Activated CD4-positive, alpha-beta T cell treated with anti-CD3 and anti-CD28 coated beads for 36 hours (primary cell): ENCODE measurements around the gene ATP13A1. TPM values are rescaled to one million over a fixed set of nuclear protein-coding genes. Genes with fewer than 3 reads are reported as not detected.
A peak's percentile ranks its signal among the peaks of the same experiment; 100 is the strongest.
"Not testable (repeated sequence)": the region's sequence is repeated elsewhere in the genome, so short reads cannot be mapped to it uniquely, and the experiment has no call there.

ENCODE experiments used
- ATAC-seq: fragments of 200-7000 bp; cut with Tn5 transposase; one replicate; pipeline ENCODE4 v1.10.0; 2021; ENCODE audit warnings: mild to moderate bottlenecking, moderate library complexity
- CTCF ChIA-PET: fragments of 350-600 bp; sonication (Branson Sonifier 250); formaldehyde crosslinking; loops from one replicate; lab custom pipeline; 2021; ENCODE audit warnings: antibody characterized with exemption; lab: Charles Lee
- POLR2A ChIA-PET: fragments of 350-600 bp; sonication (Branson Sonifier 250); formaldehyde crosslinking; loops from one replicate; lab custom pipeline; 2021; ENCODE audit warnings: antibody characterized with exemption, inconsistent platforms; lab: Charles Lee
- DNase-seq: peaks from one replicate; pipeline ENCODE4 v3.0.0-alpha.2; 2020
- H3K27ac Mint-ChIP-seq: one replicate; pipeline ENCODE4 v1.8.0; 2021; ENCODE audit warnings: mixed read lengths
- H3K27me3 Mint-ChIP-seq: one replicate; pipeline ENCODE4 v1.8.0; 2021; ENCODE audit warnings: mixed read lengths
- H3K36me3 Mint-ChIP-seq: one replicate; pipeline ENCODE4 v1.8.0; 2021; ENCODE audit warnings: low read depth, mixed read lengths
- H3K4me1 Mint-ChIP-seq: one replicate; pipeline ENCODE4 v1.8.0; 2021; ENCODE audit warnings: mixed read lengths
- H3K4me3 Mint-ChIP-seq: one replicate; pipeline ENCODE4 v1.8.0; 2021; ENCODE audit warnings: mild to moderate bottlenecking, moderate library complexity, mixed read lengths
- H3K9me3 Mint-ChIP-seq: one replicate; pipeline ENCODE4 v1.8.0; 2021; ENCODE audit warnings: low read depth, mixed read lengths
- intact Hi-C, 2 experiments: fragments of 100-400 bp; cut with DNase I in 1 of 2; cut with micrococcal nuclease in 1 of 2; formaldehyde crosslinking; loops; one replicate each; pipeline versions ENCODE4 v1.14.2 to v1.15.1; 2022 to 2024; cut with DNase I, micrococcal nuclease
- total RNA-seq, 2 experiments: library from RNA; stranded (reverse); gene quantifications; one replicate each; pipeline ENCODE4 v1.2.3, GENCODE V29; 2021

Gene ATP13A1
- total RNA-seq, 2 experiments from 2014 or later, result 61.8 to 71.2 TPM

- intact Hi-C loops, result loop anchor here (2.0 to 10.0 kb wide), 2 partner anchors 16 to 858 kb away; no protein-coding TSS in a partner anchor
- ChIA-PET CTCF (no interaction called here), POLR2A (no interaction called here)
- no peak overlapping the region for H3K27ac Mint-ChIP-seq
- peaks cover 25% of the 10 kb centered on the region for H3K9me3 Mint-ChIP-seq
- H3K4me3 Mint-ChIP-seq, result no peak overlapping the region
- DNase-seq (no peak), ATAC-seq (peak; percentile 17)
- peaks cover 46% of the 10 kb centered on the region for H3K36me3 Mint-ChIP-seq
- H3K4me1 Mint-ChIP-seq, result no peaks in the 10 kb centered on the region
- H3K27me3 Mint-ChIP-seq, result no peaks in the 10 kb centered on the region
Measured at GRCh38 chr19:19687090-19687489, 23.6 kb upstream of the ATP13A1 start.

- intact Hi-C loops, result loop anchor here (2.0 to 10.0 kb wide), 2 partner anchors 16 to 858 kb away; no protein-coding TSS in a partner anchor
- ChIA-PET CTCF (interaction anchor here (0.7 kb wide), 1 partner anchor 248 kb away, joined by 4 read pairs; no protein-coding TSS in a partner anchor), POLR2A (no interaction called here)
- DNase-seq (no peak), ATAC-seq (peak; percentile 43)
- Mint-ChIP-seq H3K4me3 (no peak overlapping the region), H3K36me3 (peaks cover 50% of the 10 kb centered on the region), H3K27me3 (no peaks in the 10 kb centered on the region), H3K4me1 (no peaks in the 10 kb centered on the region), H3K9me3 (peaks cover 25% of the 10 kb centered on the region), H3K27ac (no peak overlapping the region)
Measured at GRCh38 chr19:19686580-19686979, 23.1 kb upstream of the ATP13A1 start.

- H3K4me3 Mint-ChIP-seq, H3K27ac Mint-ChIP-seq, H3K27me3 Mint-ChIP-seq, ATAC-seq, DNase-seq, H3K4me1 Mint-ChIP-seq: not testable (repeated sequence)
- peaks cover 54% of the 10 kb centered on the region for H3K36me3 Mint-ChIP-seq
- ChIA-PET CTCF (interaction anchor here (0.7 kb wide), 1 partner anchor 248 kb away, joined by 4 read pairs; no protein-coding TSS in a partner anchor), POLR2A (interaction anchor here (0.6 kb wide), 1 partner anchor 1247 kb away, joined by 9 read pairs; no protein-coding TSS in a partner anchor)
- peaks cover 29% of the 10 kb centered on the region for H3K9me3 Mint-ChIP-seq
- intact Hi-C loops, result loop anchor here (2.0 to 10.0 kb wide), 2 partner anchors 15 to 859 kb away; no protein-coding TSS in a partner anchor
Measured at GRCh38 chr19:19686119-19686518, 22.6 kb upstream of the ATP13A1 start.

GRCh38 chr19:19679176-19680073 lies 15.9 kb upstream of the ATP13A1 start:
- H3K9me3 Mint-ChIP-seq, result peaks cover 62% of the 10 kb centered on the region
- intact Hi-C loops, result loop anchor here (5.0 to 10.0 kb wide), 4 partner anchors 33 to 865 kb away; no protein-coding TSS in a partner anchor
- no peak overlapping the region for H3K27ac Mint-ChIP-seq
- H3K4me3 Mint-ChIP-seq, result no peak overlapping the region
- ChIA-PET CTCF (interaction anchor here (0.7 kb wide), 1 partner anchor 281 kb away, joined by 4 read pairs; no protein-coding TSS in a partner anchor), POLR2A (interaction anchor here (0.6 kb wide), 1 partner anchor 135 kb away, joined by 5 read pairs; no protein-coding TSS in a partner anchor)
- peaks cover 94% of the 10 kb centered on the region for H3K36me3 Mint-ChIP-seq
- H3K4me1 Mint-ChIP-seq, result peaks cover 6% of the 10 kb centered on the region
- no peak for DNase-seq
- H3K27me3 Mint-ChIP-seq, result no peaks in the 10 kb centered on the region
- ATAC-seq, result no peak

- Mint-ChIP-seq H3K9me3 (peaks cover 54% of the 10 kb centered on the region), H3K4me3 (no peak overlapping the region), H3K36me3 (peaks cover 95% of the 10 kb centered on the region), H3K4me1 (peaks cover 10% of the 10 kb centered on the region), H3K27ac (peak overlapping the region; percentile 37), H3K27me3 (no peaks in the 10 kb centered on the region)
- CTCF ChIA-PET, result no interaction called here
- intact Hi-C loops, result loop anchor here in 1 of 2 experiments (5.0 kb wide), 2 partner anchors 35 to 115 kb away; no protein-coding TSS in a partner anchor
- POLR2A ChIA-PET, result no interaction called here
- ATAC-seq, result no peak
- DNase-seq, result no peak
Measured at GRCh38 chr19:19677579-19677978, 14.1 kb upstream of the ATP13A1 start.

GRCh38 chr19:19674315-19674714 lies 10.8 kb upstream of the ATP13A1 start:
- Mint-ChIP-seq H3K27ac (no peak overlapping the region), H3K9me3 (peaks cover 42% of the 10 kb centered on the region), H3K4me3 (no peak overlapping the region), H3K4me1 (peaks cover 25% of the 10 kb centered on the region), H3K36me3 (peaks cover 94% of the 10 kb centered on the region), H3K27me3 (no peaks in the 10 kb centered on the region)
- intact Hi-C loops, result no loop called here
- DNase-seq (no peak), ATAC-seq (no peak)
- ChIA-PET POLR2A (no interaction called here), CTCF (no interaction called here)

- intact Hi-C loops, result no loop called here
- Mint-ChIP-seq H3K27me3 (no peaks in the 10 kb centered on the region), H3K4me3 (no peak overlapping the region), H3K9me3 (peaks cover 31% of the 10 kb centered on the region), H3K27ac (no peak overlapping the region), H3K36me3 (peaks cover 86% of the 10 kb centered on the region), H3K4me1 (peaks cover 30% of the 10 kb centered on the region)
- no peak for DNase-seq
- ATAC-seq, result no peak
- ChIA-PET CTCF (interaction anchor here (0.6 kb wide), 2 partner anchors 43 to 287 kb away, joined by 3 read pairs; no protein-coding TSS in a partner anchor), POLR2A (interaction anchor here (0.7 kb wide), 2 partner anchors 57 to 887 kb away, joined by 3 to 8 read pairs; no protein-coding TSS in a partner anchor)
Measured at GRCh38 chr19:19672816-19673215, 9.3 kb upstream of the ATP13A1 start.

GRCh38 chr19:19670070-19670551 lies 6.6 kb upstream of the ATP13A1 start:
- Mint-ChIP-seq H3K36me3 (peaks cover 60% of the 10 kb centered on the region), H3K4me1 (peaks cover 34% of the 10 kb centered on the region), H3K9me3 (peaks cover 13% of the 10 kb centered on the region), H3K4me3 (peak overlapping the region; percentile 87), H3K27me3 (no peaks in the 10 kb centered on the region), H3K27ac (peak overlapping the region; percentile 87)
- intact Hi-C loops, result loop anchor here in 1 of 2 experiments (2.0 kb wide), 1 partner anchor 17 kb away; no protein-coding TSS in a partner anchor
- ChIA-PET CTCF (no interaction called here), POLR2A (no interaction called here)
- DNase-seq (no peak), ATAC-seq (no peak)

GRCh38 chr19:19668230-19669012 lies 4.9 kb upstream of the ATP13A1 start, which contains the start of gene ZNF101:
ZNF101 (plus strand) TSS chr19:19668839; CDS start chr19:19668964, 125 bp downstream.
- Mint-ChIP-seq H3K4me3 (peak within 1 kb of the TSS; percentile 87), H3K27ac (peak within 1 kb of the TSS; percentile 98), H3K9me3 (peaks cover 6% of the 10 kb centered on the region), H3K36me3 (peaks cover 46% of the 10 kb centered on the region), H3K4me1 (peaks cover 29% of the 10 kb centered on the region), H3K27me3 (no peaks in the 10 kb centered on the region)
- POLR2A ChIA-PET, result interaction anchor here (0.5 to 1.7 kb wide), 10 partner anchors 38 to 476 kb away, joined by 3 to 9 read pairs (median 3); partner anchors contain the start of genes BORCS8, RFXANK, ZNF14 and ZNF253
- intact Hi-C loops, result loop anchor here (1.0 to 2.0 kb wide), 11 partner anchors 65 to 409 kb away; partner anchors contain the start of genes ZNF14 (in 1 of the 2), ZNF506 (in 1 of the 2), ZNF90 (in 1 of the 2) and ZNF93 (in 1 of the 2)
- DNase-seq (peak; percentile 98), ATAC-seq (peak; percentile 82)
- CTCF ChIA-PET, result interaction anchor here (0.5 to 1.2 kb wide), 7 partner anchors 8 to 1862 kb away, joined by 3 to 4 read pairs (median 3); partner anchors contain the start of genes ZNF14 and ZNF506

- POLR2A ChIA-PET, intact Hi-C loops, ATAC-seq, H3K27ac Mint-ChIP-seq, H3K27me3 Mint-ChIP-seq, CTCF ChIA-PET, DNase-seq, H3K9me3 Mint-ChIP-seq: not testable (repeated sequence)
- Mint-ChIP-seq H3K4me3 (peak overlapping the region; percentile 15), H3K4me1 (peaks cover 37% of the 10 kb centered on the region), H3K36me3 (peaks cover 31% of the 10 kb centered on the region)
Measured at GRCh38 chr19:19665420-19665948, 2.0 kb upstream of the ATP13A1 start.
